WERI-Rb-1 (cell line): ENCODE results near the gene CCDC186.

ENCODE experiments used
- DNase-seq: peaks from one replicate; pipeline ENCODE4 v3.0.0-alpha.2; 2020
- H3K27ac ChIP-seq: fragments of 250-450 bp; sonication (Bioruptor Pico); 2 replicates; pipeline ENCODE4 v1.5.1; 2020; ENCODE audit warnings: mild to moderate bottlenecking, moderate library complexity
- H3K27me3 ChIP-seq: fragments of 250-450 bp; sonication (Bioruptor Pico); 2 replicates; pipeline ENCODE4 v1.5.1; 2021; ENCODE audit warnings: mild to moderate bottlenecking, low read depth, moderate library complexity; ENCODE audit not compliant: insufficient read depth, severe bottlenecking
- H3K36me3 ChIP-seq: fragments of 250-450 bp; sonication (Bioruptor Pico); 2 replicates; pipeline ENCODE4 v1.5.1; 2020; ENCODE audit warnings: mild to moderate bottlenecking, moderate library complexity
- H3K4me3 ChIP-seq: 2 replicates; pipeline ENCODE4 v1.5.1; 2011; ENCODE audit warnings: low read depth, mild to moderate bottlenecking, control low read depth, low read length
- H3K9me3 ChIP-seq: fragments of 250-450 bp; sonication (Bioruptor Pico); 2 replicates; pipeline ENCODE4 v1.5.1; 2021; ENCODE audit warnings: mild to moderate bottlenecking, moderate library complexity; ENCODE audit not compliant: severe bottlenecking
- CTCF ChIP-seq: IDR thresholded peaks from 2 replicates; pipeline ENCODE4 v1.5.1; 2011; ENCODE audit warnings: low read depth, mild to moderate bottlenecking, control low read depth, inconsistent platforms, low read length

The CCDC186 gene

GRCh38 chr10:114135476-114135875 lies 38.5 kb downstream of the CCDC186 start:
- TF ChIP-seq CTCF: no peak
- H3K27ac ChIP-seq: no peak overlapping the region
- no peaks in the 10 kb centered on the region for H3K27me3 ChIP-seq
- H3K9me3 ChIP-seq: no peaks in the 10 kb centered on the region
- no peak overlapping the region for H3K4me3 ChIP-seq
- peaks cover 16% of the 10 kb centered on the region for H3K36me3 ChIP-seq
- DNase-seq: no peak

- DNase-seq: no peak
- Histone ChIP-seq H3K4me3 (no peak overlapping the region), H3K27me3 (no peaks in the 10 kb centered on the region), H3K36me3 (peaks cover 25% of the 10 kb centered on the region), H3K27ac (no peak overlapping the region), H3K9me3 (no peaks in the 10 kb centered on the region)
- no peak for TF ChIP-seq CTCF
Observed at GRCh38 chr10:114131094-114131493, 42.9 kb downstream of the CCDC186 start.

- TF ChIP-seq CTCF: no peak
- no peak for DNase-seq
- no peak overlapping the region for H3K27ac ChIP-seq
- H3K27me3 ChIP-seq: no peaks in the 10 kb centered on the region
- H3K4me3 ChIP-seq: no peak overlapping the region
- no peaks in the 10 kb centered on the region; the same call in 1 of the 2 replicates for H3K36me3 ChIP-seq
- H3K9me3 ChIP-seq: no peaks in the 10 kb centered on the region
Observed at GRCh38 chr10:114121031-114121430, 53.0 kb downstream of the CCDC186 start.

- Histone ChIP-seq H3K27ac (no peak overlapping the region), H3K4me3 (no peak overlapping the region), H3K9me3 (no peaks in the 10 kb centered on the region), H3K36me3 (no peaks in the 10 kb centered on the region), H3K27me3 (no peaks in the 10 kb centered on the region)
- no peak for TF ChIP-seq CTCF
- no peak for DNase-seq
Observed at GRCh38 chr10:114118514-114118913, 55.5 kb downstream of the CCDC186 start.

GRCh38 chr10:114117728-114118127 lies 56.3 kb downstream of the CCDC186 start:
- Histone ChIP-seq H3K9me3 (no peaks in the 10 kb centered on the region), H3K27me3 (no peaks in the 10 kb centered on the region), H3K4me3 (no peak overlapping the region), H3K36me3 (no peaks in the 10 kb centered on the region), H3K27ac (no peak overlapping the region)
- DNase-seq: no peak
- TF ChIP-seq CTCF: no peak

GRCh38 chr10:114115661-114116445 lies 58.1 kb downstream of the CCDC186 start:
- TF ChIP-seq CTCF: no peak
- Histone ChIP-seq H3K9me3 (no peaks in the 10 kb centered on the region), H3K27me3 (no peaks in the 10 kb centered on the region), H3K27ac (no peak overlapping the region), H3K4me3 (no peak overlapping the region), H3K36me3 (no peaks in the 10 kb centered on the region)
- DNase-seq: no peak
